VCaP (cell line): Measurements from ENCODE around the gene FLACC1.

Experiments used
- H3K27ac ChIP-seq: fragments of 450-650 bp; 2 replicates; pipeline ENCODE4 v1.5.1; 2017
- CTCF ChIP-seq: fragments of 450-650 bp; conservative IDR thresholded peaks from 2 replicates; pipeline ENCODE4 v1.5.1; 2017; ENCODE audit warnings: mild to moderate bottlenecking, moderate library complexity

Gene FLACC1

GRCh38 chr2:201363857-201364560, 6.9 kb upstream of the FLACC1 start:
- TF ChIP-seq CTCF = peak; percentile 94
- H3K27ac ChIP-seq = no peak overlapping the region

- no peak for TF ChIP-seq CTCF
- no peak overlapping the region for H3K27ac ChIP-seq
Observed at GRCh38 chr2:201362396-201362795, 5.3 kb upstream of the FLACC1 start.

GRCh38 chr2:201361078-201361733, 4.1 kb upstream of the FLACC1 start:
- no peak overlapping the region for H3K27ac ChIP-seq
- TF ChIP-seq CTCF = no peak

GRCh38 chr2:201360256-201360655, 3.1 kb upstream of the FLACC1 start:
- no peak for TF ChIP-seq CTCF
- H3K27ac ChIP-seq = no peak overlapping the region

GRCh38 chr2:201358684-201359083, 1.5 kb upstream of the FLACC1 start:
- H3K27ac ChIP-seq = no peak overlapping the region
- TF ChIP-seq CTCF = no peak

GRCh38 chr2:201353116-201353515, 4.0 kb downstream of the FLACC1 start:
- H3K27ac ChIP-seq = no peak overlapping the region
- no peak for TF ChIP-seq CTCF

- no peak overlapping the region for H3K27ac ChIP-seq
- TF ChIP-seq CTCF = no peak
Observed at GRCh38 chr2:201350879-201351278, 6.3 kb downstream of the FLACC1 start.
